ENCODE results near the gene GAL.
"Not testable (repeated sequence)": the region's sequence is repeated elsewhere in the genome, so short reads cannot be mapped to it uniquely, and the experiment has no call there.

Gene GAL

GRCh38 chr11:68684385-68685356 is at the start of gene GAL:
Gene GAL, plus strand, starts transcription at chr11:68684544. Its CDS starts 380 bp downstream, at chr11:68684924.
- DNase-seq (ENCODE audit: low spot score): peak; percentile 33

GRCh38 chr11:68634606-68635005 is 49.7 kb upstream of the GAL start:
- not testable (repeated sequence) for DNase-seq (ENCODE audit: low spot score)

GRCh38 chr11:68635172-68635571 is 49.2 kb upstream of the GAL start:
- not testable (repeated sequence) for DNase-seq (ENCODE audit: low spot score)

GRCh38 chr11:68635883-68636282 is 48.5 kb upstream of the GAL start:
- not testable (repeated sequence) for DNase-seq (ENCODE audit: low spot score)

GRCh38 chr11:68639322-68639721 is 45.0 kb upstream of the GAL start:
- DNase-seq (ENCODE audit: low spot score): not testable (repeated sequence)

- DNase-seq (ENCODE audit: low spot score): no peak
Observed at GRCh38 chr11:68641880-68642279, 42.5 kb upstream of the GAL start.

GRCh38 chr11:68643585-68643984 is 40.8 kb upstream of the GAL start:
- DNase-seq (ENCODE audit: low spot score): no peak

GRCh38 chr11:68646832-68647231 is 37.5 kb upstream of the GAL start:
- no peak for DNase-seq (ENCODE audit: low spot score)

GRCh38 chr11:68649851-68650555 is 34.3 kb upstream of the GAL start:
- DNase-seq (ENCODE audit: low spot score): no peak

GRCh38 chr11:68650801-68651200 is 33.5 kb upstream of the GAL start:
- DNase-seq (ENCODE audit: low spot score): no peak

GRCh38 chr11:68651208-68651984 is 32.9 kb upstream of the GAL start:
- no peak for DNase-seq (ENCODE audit: low spot score)

GRCh38 chr11:68651985-68652682 is 32.2 kb upstream of the GAL start:
- no peak for DNase-seq (ENCODE audit: low spot score)

GRCh38 chr11:68652683-68653156 is 31.6 kb upstream of the GAL start:
- DNase-seq (ENCODE audit: low spot score): no peak

- no peak for DNase-seq (ENCODE audit: low spot score)
Observed at GRCh38 chr11:68653486-68654430, 30.6 kb upstream of the GAL start.

GRCh38 chr11:68654978-68655377 is 29.4 kb upstream of the GAL start:
- DNase-seq (ENCODE audit: low spot score): no peak

- no peak for DNase-seq (ENCODE audit: low spot score)
Observed at GRCh38 chr11:68655406-68655805, 28.9 kb upstream of the GAL start.

- DNase-seq (ENCODE audit: low spot score): no peak
Observed at GRCh38 chr11:68655806-68656205, 28.5 kb upstream of the GAL start.

- DNase-seq (ENCODE audit: low spot score): no peak
Observed at GRCh38 chr11:68657021-68657780, 27.1 kb upstream of the GAL start.

GRCh38 chr11:68658097-68658496 is 26.2 kb upstream of the GAL start:
- DNase-seq (ENCODE audit: low spot score): no peak

GRCh38 chr11:68658661-68659060 is 25.7 kb upstream of the GAL start:
- DNase-seq (ENCODE audit: low spot score): no peak
